Measurements from ENCODE around the gene ZNF606.

ZNF606 gene

GRCh38 chr19:57934820-57935665, 67.6 kb downstream of the ZNF606 start, which contains the start of gene ZNF418:
ZNF418 (minus strand) TSS chr19:57935402; CDS start chr19:57933822, 1,580 bp downstream.
- DNase-seq (ENCODE audit: low read depth, low spot score), result no peak

- no peak for DNase-seq (ENCODE audit: low read depth, low spot score)
Measured at GRCh38 chr19:57927587-57927986, 75.0 kb downstream of the ZNF606 start.
